Left ventricle myocardium superior (tissue), 1 donor: ENCODE measurements around the gene TNFAIP8. TPM values are rescaled to one million over a fixed set of nuclear protein-coding genes. Genes with fewer than 3 reads are reported as not detected.

ENCODE experiments used
- ATAC-seq: fragments of 200-7000 bp; cut with Tn5 transposase; one replicate; pipeline ENCODE4 v1.9.1; 2020; ENCODE audit warnings: mild to moderate bottlenecking, moderate library complexity
- DNase-seq: peaks from one replicate; pipeline ENCODE4 v3.0.0-alpha.2; 2020
- intact Hi-C: fragments of 100-400 bp; cut with micrococcal nuclease; formaldehyde crosslinking; loops from one replicate; pipeline ENCODE4 v1.11.0; 2022
- long read RNA-seq: library from polyadenylated mRNA; unstranded; transcript quantifications from one replicate; pipeline ENCODE4 v2.0.0, GENCODE V29; 2021
- total RNA-seq: library from RNA; stranded (reverse); fragmentation: NEBNext Ultra II Directional; extraction: Animal tissue kit (Norgen Biotek cat#: 25700); gene quantifications from one replicate; pipeline ENCODE4 v1.2.1, GENCODE V29; 2021
- donor health status: DM: no; HTN: yes; CAD: no; lungs with severe emphysema.

The TNFAIP8 gene
- 16.3 TPM for total RNA-seq
- long read RNA-seq, full-length matches to known transcripts: 15 of 19 reads
- long read RNA-seq, partial matches to known transcripts: 1 of 19 reads
- long read RNA-seq, other reads (novel, unspliced or antisense): 3 of 19 reads

DNA sequence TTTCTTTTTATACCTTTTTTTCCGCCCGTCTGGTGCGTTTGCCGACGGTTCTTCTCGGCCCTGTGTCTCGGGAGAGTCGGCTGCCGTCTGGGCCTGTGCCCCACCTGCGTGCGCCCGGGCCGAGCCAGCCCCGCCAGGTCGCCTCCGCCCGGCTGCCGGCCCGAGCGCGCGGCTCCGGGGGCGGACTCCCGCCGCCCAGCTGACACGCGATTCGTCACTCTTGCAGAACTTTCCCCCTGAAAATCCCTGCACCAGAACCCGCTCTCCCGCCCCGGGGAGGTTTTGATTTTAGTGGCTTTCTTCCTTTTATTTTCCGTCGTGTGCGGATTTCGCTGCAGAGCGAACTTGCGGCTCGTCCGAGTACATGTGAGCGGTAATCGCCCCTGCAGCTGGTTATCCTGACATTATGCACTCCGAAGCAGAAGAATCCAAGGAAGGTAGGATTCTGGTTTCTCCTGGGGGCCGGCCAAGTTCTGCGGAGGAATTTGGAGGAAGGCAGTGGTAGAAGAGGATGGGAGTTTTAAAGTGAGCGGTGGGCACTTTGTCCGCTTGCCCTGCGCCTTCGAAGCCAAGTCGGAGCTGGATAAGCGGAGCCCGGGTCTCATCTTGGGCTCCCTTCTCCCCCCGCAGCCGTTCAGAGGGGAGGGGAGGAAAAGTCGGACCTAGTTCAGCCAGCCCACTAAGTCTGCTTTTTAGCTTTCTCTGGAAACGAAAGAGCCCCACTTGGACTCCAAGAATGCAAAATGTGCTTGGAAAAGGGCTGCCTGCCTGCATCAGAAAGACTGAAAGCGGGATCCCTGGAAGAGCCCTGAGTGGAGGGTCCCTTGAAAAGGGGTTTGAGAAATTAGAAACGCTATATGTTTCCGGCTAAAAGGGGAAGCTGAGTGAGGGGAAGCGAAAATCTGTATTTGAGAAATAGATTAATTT, at the start of gene TNFAIP8:
Gene TNFAIP8, plus strand, starts transcription at position 335 of the 927 bp plus-strand sequence. Its CDS starts 72 bp downstream, at position 407.
- intact Hi-C loops: no loop called here
- ATAC-seq (peak; percentile 92), DNase-seq (peak; percentile 71)

DNA sequence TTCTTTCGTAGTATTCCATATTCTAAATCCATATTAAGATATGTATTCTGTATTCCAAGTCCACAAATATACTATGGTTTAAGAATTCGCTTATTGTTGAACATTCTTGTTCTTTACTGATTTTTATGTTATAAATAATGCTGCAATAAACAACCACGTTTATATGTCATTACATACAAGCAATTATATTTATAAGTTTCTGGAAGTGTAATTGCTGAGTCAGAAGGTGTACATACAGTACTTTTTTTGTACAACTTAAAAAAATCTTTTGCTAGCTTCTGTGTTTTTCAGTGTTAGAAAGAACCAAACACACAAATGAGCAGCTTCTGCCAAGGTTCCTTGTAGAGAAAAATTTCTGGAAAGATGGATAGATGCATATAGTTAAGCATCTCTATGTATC, 48.6 kb upstream of the TNFAIP8 start:
- ATAC-seq: no peak
- intact Hi-C loops: no loop called here
- no peak for DNase-seq

DNA sequence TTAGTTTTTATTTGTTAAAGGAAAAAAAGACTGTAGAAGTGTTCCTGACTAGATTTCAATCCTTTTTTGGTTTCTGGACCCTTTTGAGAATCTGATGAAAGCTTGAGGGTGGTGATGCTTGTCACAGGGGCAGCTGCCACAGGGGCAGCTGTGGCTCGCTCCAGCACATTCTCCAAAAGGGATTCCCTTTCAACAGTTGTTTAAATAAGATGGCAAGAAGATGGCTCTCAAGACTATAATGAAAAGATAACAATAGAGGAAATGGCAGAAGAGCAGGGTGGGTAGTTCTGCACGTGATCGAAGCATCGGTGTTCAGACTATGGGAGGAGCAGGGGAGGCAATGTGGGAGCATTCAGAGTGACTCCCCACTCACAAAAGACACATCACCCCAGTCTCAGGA, 46.5 kb upstream of the TNFAIP8 start:
- no peak for ATAC-seq
- DNase-seq: no peak
- intact Hi-C loops: no loop called here

DNA sequence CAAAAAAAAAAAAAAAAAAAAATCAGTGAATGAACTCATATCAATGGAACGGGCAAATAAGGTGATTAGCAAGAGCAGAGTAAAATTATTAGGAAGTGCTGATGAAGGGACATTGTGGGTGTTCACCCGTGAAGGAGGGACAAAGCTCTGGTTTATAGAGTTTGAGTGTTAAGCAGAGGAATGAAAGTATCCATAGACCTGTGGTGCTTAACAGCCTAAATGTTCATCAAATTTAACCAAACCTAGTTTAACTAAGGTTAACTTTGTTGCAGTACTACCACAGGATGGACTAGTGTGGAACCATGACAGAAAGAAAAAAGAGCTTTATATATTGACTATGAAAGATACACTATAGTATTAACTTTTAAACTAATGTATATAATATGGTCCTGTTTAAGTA, 44.1 kb upstream of the TNFAIP8 start:
- DNase-seq (no peak), ATAC-seq (no peak)
- intact Hi-C loops: no loop called here

DNA sequence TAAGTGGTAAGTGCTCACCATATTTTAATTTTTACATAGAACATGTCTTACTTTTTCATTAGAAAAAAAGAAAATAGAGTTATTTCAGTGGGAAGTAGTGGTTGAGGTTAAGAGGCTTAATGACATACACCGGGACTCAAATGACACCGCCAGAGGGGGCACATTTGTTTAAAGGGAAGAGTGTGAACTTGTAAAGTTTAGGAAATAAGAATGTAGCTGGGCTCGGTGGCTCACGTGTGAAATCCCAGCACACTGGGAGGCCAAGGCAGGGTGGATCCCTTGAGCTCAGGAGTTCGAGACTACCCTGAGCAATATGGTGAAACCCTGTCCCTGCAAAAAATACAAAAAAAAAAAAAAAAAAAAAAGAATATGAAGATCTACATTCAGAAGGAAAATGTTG, 43.4 kb upstream of the TNFAIP8 start:
- DNase-seq: no peak
- intact Hi-C loops: no loop called here
- no peak for ATAC-seq

DNA sequence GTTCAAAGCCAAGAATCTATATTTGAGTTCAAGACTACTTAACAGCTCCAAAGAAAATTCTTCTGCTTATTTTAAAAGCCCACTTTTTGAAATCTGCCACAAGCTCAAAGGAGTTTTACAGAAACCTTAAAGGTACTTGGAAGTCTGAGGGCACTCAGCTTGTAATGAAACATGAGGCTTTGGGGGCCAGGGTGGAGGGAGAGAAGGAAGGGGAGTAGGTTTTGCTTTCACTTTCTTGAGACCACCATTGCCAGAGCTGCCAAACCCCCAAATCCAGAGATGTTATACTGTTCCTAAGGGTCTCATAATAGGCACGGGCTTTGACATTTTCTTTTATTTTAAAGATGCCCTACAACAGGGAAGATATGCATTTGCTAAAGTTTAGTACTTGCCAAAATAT, 42.6 kb upstream of the TNFAIP8 start:
- no peak for DNase-seq
- no peak for ATAC-seq
- intact Hi-C loops: no loop called here

DNA sequence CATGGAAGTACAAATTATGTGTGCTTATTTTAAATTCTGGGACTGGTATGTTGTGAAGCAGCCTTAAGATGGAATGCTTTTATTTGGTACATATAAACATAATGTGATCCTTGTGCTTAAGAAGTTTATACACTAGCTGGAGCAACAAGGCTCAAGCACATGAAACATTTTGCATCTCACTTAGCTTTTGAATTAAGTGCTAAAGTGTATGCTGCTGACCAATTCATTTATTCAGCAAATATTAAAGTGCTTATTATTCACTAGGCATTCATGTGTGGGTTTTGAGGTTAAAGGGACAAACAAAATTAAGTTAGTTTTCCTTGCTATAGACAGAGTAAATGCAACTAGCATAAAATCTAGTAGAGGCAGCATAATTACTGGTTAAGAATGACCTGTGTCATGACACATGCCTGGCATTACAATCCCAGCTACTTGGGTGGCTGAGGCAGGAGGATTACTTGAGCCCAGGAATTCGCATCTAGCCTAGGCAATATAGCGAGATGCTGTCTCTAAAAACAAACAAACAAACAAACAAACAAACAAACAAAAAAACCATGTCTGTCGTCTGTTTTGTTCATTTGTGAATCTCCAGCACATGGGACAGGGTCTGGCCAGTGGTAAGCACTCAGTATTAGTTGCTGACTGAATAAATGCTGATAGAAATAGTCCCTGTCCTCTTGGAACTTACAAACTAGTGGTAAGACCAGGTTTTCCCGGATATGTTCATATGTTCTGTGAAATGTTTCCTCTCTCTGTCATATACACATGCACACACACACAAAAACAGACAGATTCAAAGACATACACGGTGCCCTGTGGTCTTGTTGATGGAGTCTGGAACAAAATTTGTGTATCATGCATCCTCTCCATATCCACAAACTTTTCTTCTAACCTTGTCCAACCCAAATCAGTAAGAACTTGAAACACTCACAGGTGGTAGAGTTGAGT, 41.9 kb upstream of the TNFAIP8 start:
- ATAC-seq: no peak

DNA sequence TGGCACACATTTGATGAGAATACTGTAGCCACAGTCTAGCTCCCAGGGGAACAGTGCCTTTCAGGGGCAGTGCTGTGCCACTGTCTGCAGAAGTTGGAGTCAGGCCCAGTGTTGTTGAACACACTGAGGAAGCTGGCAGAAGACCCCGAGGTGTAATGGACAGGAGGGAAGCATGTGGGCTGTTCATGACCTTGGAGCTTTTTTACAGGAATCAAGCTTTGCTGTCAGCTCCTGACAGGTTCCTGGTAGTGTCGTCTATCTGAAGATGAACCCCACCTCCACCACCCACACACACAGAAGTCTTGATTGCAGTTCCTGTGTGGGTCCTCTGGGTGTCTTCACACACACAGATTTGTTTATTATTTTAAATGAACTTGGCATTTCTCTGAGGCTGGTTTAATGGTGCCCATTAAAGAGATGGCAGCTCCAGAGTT, 40.3 kb upstream of the TNFAIP8 start:
- DNase-seq (no peak), ATAC-seq (peak; percentile 80)
- intact Hi-C loops: no loop called here

More for the DNA sequence above, 41.9 kb upstream of the TNFAIP8 start:
- intact Hi-C loops: no loop called here
- DNase-seq: no peak

DNA sequence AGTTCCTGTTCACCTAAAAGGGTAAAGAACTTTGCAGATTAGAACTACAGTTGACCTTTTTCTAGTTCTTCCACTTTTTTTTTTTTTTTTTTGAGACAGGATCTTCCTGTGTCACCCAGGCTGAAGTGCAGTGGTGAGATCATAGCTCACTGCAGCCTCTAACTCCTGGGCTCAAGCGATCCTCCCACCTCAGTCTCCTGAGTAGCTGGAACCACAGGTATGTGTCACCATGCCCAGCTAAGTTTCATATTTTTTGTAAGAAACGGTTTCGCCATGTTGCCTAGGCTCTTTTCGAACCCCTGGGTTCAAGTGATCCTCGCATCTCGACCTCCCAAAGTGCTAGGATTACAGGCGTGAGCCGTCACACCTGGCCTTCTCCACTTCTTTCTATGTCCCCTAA, 39.7 kb upstream of the TNFAIP8 start:
- intact Hi-C loops: no loop called here
- ATAC-seq (no peak), DNase-seq (no peak)

DNA sequence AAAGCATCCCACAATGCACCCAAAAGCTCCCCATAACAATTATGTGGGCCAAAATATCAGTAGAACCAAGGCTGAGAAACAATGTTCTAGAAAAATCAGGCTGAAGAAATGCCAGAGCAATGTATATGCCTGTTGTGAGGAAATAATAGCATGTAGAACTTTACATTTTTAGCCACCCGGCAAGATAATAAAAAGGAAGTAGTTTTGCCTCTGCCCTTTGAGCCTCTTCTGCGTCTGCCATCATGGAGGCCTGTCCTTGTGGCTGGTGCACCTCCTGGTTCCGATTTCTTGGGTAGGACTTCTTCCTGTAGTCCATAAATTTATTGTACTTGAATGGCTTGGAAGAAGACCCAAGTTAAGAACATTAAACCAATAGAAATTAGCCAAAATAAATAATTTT, 38.9 kb upstream of the TNFAIP8 start:
- DNase-seq (no peak), ATAC-seq (no peak)
- intact Hi-C loops: no loop called here

DNA sequence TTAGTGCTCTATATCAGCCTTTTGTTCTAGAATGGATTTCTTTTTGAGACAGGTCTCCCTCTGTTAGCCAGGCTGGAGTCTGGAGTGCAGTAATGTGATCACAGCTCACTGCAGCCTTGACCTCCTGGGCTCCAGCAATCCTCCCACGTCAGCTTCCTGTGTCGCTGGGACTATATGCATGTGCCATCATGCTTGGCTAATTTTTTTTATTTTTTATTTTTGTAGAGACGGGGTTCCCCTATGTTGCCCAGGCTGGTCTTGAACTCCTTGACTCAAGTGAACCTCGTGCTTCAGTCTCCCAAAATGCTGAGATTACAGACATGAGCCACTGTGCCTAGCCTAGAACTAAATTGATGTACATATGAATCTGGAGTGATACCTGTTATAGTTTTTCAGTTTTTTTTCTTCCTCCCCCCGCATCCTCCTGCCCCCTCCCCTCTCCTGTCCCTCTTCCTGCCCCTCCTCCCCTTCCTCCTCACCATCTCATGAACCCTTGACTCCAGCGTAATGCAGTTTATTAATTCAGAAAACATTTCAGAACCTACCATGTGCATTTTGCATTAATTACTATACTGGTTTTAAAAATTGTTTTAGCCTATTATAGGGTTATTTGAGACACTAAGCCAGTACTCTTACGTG, 37.4 kb upstream of the TNFAIP8 start:
- intact Hi-C loops: no loop called here
- no peak for DNase-seq
- no peak for ATAC-seq

DNA sequence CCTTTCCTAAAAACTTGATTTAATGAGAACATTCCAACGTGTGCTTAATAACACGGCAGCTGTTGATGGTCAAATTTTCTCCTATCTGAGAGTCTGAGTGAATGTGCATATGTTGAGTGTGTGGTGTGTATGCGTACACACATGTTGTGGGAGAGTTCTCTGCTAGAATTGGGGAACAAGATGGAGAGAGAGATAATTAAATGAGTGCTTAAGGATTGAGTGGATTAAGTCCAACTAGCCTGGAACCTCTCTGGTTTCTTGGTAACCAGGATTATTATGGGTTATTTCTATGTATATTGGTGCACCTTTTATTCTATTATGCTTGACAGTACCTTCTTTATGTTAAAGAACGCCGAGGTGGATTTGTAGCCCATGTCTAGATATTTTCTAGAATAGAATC, 36.4 kb upstream of the TNFAIP8 start:
- intact Hi-C loops: no loop called here
- DNase-seq: no peak
- ATAC-seq: no peak

DNA sequence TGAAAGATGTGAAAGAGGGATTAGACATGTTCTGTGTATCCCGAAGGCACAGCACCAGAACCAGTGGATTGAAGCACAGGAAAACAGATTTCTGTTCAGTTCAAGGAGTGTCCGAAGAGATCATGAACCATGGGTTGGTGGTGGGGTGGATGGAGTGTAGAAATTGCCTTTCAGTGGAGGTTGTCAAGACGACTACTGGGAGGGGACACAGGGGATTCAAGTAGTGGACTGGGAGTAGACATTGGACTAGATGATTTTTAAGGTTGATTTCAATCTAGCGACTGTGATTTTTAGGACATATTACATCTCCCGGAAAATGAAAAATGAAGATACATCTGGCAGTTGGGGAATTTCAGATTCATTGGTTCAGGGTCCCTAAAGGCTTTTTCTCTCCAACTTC, 35.9 kb upstream of the TNFAIP8 start:
- DNase-seq (no peak), ATAC-seq (no peak)
- intact Hi-C loops: no loop called here

DNA sequence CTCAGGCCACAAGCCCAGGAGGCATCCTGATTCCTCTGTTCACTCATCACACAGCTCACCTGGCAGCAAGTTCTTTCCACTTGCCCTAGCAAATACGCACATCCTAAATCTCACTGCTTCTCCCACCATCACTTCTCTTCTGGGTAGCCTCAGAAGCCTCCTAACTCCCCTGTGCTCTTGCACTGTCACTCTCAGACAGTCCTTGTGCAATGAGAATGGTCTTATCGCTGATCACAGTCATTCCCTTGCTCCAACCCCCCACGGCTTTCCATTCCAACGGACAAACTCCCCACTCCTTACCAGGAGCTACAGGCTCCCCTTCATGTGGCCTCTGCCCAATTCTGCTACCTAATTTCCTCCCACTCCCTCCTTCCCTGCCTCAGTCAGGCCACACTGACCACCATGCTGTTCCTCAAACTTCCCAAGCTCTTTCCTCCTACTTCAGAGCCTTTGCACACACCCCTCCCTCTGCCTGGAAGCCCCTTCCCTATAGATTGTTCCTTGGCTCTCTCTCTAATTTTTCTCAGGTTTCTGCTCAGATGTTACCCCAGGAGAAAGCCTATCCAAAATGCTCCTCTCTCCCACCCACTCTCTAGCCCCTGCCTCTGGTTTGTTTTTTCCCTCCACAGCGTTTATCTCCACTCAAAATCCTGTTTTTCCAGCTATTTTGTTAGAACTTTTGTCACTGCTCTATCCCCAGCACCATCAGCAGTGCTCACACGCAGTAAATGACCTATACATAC, 34.1 kb upstream of the TNFAIP8 start:
- intact Hi-C loops: no loop called here
- no peak for ATAC-seq
- DNase-seq: no peak

DNA sequence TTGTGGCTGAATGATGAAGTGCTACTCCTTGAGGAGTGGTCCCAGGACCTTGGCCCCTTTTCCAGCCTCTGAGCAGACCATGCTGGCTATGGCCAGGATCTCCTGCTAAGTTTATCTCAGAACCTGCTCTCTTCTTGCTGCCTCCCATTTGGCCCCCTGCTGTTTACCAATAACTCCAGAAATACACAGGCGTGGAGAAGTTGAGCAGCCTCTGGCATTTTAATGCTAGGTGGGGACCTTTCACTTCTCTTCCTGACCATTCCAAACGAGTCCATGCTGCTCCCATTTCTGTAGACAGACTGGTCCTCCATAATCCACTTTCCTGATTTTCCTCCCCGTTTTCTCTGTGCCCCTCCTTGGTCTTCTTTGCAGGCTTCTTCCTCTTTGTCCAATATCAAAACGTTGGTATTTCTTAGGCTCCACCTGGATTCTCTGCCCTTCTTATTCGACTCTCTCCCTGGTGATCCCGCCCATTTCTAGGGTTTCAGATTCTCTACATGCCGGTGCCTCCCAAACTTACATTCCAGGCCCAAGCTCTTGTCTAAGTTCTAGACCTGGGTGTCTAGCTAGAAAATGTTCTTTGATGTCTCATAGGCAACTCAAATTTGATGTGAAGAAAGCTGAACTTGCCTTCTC, 33.4 kb upstream of the TNFAIP8 start:
- intact Hi-C loops: no loop called here

DNA sequence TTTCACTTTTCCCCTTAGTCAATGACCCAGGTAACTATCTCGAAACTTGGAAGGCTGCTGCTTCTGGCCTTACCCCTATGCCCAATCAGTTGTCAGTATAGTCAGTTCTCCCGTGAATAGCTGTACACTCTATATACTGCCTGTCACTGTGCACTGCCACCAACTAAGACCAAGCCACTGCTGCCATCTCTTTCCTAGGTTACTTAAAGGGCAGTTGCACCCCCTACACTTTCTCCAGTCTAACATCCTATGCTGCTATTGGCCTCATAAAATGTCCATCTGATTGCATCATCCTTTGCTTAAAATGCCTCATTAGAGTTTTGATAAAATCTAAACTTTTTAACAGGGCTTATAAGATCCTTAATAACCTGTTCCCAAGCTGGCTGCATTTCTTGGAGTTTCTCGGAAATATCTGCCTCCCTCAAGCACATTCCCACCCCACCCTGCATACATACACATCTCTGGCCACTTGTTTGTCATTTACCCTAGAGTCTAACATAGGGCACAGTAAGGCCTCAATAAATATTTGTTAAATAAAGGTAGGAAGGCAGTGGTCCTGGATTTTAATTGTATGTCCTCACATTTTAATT, 32.8 kb upstream of the TNFAIP8 start:
- DNase-seq: no peak
- intact Hi-C loops: no loop called here
- no peak for ATAC-seq

More for the DNA sequence above, 33.4 kb upstream of the TNFAIP8 start:
- ATAC-seq (no peak), DNase-seq (no peak)

DNA sequence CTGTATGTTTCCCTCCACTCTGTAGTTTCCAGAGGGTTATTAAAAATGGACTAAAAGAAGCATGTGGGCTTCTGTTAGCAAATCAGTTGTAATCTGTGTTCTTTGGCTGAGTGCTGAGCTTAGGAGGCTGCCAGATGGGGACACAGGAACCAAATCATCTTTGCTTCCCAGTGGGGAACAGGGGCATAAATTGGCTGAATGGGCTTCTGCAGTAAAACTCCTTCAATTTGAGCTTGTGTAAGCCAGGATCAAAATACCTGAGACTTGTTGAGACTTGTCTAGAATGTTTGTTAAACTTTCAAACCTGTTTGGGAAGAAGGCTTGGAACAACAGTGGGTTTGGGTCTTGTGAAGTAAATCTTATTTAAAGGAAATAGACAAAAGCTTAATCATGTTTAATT, 32.2 kb upstream of the TNFAIP8 start:
- ATAC-seq (peak; percentile 67), DNase-seq (no peak)
- intact Hi-C loops: no loop called here

DNA sequence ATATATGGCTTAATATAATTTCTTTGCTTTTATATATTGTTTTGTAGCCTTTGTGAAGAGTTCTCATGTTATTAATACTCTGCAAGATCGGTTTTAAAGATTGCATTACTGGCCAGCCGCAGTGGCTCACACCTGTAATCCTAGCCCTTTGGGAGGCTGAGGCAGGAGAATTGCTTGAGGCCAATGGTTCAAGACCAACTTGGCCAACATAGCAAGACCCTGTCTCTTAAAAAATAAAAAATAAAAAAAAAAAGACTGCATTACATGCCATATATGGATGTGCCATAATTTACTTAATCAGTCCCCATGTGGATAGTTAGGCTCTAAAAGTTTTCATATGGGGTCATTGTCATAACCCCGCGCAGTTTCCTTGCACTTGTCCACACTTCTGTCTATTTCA, 31.0 kb upstream of the TNFAIP8 start:
- DNase-seq (no peak), ATAC-seq (no peak)
- intact Hi-C loops: no loop called here
